HuH-7 (cell line): ENCODE measurements around the gene SF3B6.
"Not testable (repeated sequence)": the region's sequence is repeated elsewhere in the genome, so short reads cannot be mapped to it uniquely, and the experiment has no call there.

Experiments
- DNase-seq: peaks from one replicate; pipeline ENCODE4 v3.0.0; 2011; ENCODE audit warnings: low spot score

Gene SF3B6

GRCh38 chr2:24075915-24076848 lies at the start of gene SF3B6:
SF3B6 (minus strand) TSS chr2:24076326; CDS start chr2:24076229, 97 bp downstream.
- peak; percentile 80 for DNase-seq

GRCh38 chr2:24123922-24124580 lies 47.9 kb upstream of the SF3B6 start:
- no peak for DNase-seq

- DNase-seq: peak; percentile 75
These were observed 47.2 kb upstream of the SF3B6 start, which contains the start of the genes FAM228B and PFN4 for GRCh38 chr2:24123195-24123921. FAM228B (plus strand) TSS chr2:24123469; CDS start chr2:24124362, 893 bp downstream. PFN4 (minus strand) TSS chr2:24123334; CDS start chr2:24122535, 799 bp downstream.

- no peak for DNase-seq
These were observed 46.5 kb upstream of the SF3B6 start for GRCh38 chr2:24122366-24123194.

GRCh38 chr2:24121469-24121868 lies 45.3 kb upstream of the SF3B6 start:
- no peak for DNase-seq

GRCh38 chr2:24121066-24121465 lies 44.9 kb upstream of the SF3B6 start:
- DNase-seq: no peak

- DNase-seq: no peak
These were observed 41.8 kb upstream of the SF3B6 start for GRCh38 chr2:24117902-24118301.

- DNase-seq: no peak
These were observed 38.9 kb upstream of the SF3B6 start for GRCh38 chr2:24115057-24115456.

GRCh38 chr2:24111407-24111901 lies 35.3 kb upstream of the SF3B6 start:
- DNase-seq: no peak

- no peak for DNase-seq
These were observed 34.7 kb upstream of the SF3B6 start for GRCh38 chr2:24110660-24111303.

- not testable (repeated sequence) for DNase-seq
These were observed 33.3 kb upstream of the SF3B6 start for GRCh38 chr2:24109431-24109830.

GRCh38 chr2:24107336-24107735 lies 31.2 kb upstream of the SF3B6 start:
- no peak for DNase-seq

- DNase-seq: no peak
These were observed 30.7 kb upstream of the SF3B6 start for GRCh38 chr2:24106786-24107185.

- no peak for DNase-seq
These were observed 29.7 kb upstream of the SF3B6 start for GRCh38 chr2:24105816-24106215.

- DNase-seq: no peak
These were observed 28.8 kb upstream of the SF3B6 start for GRCh38 chr2:24104906-24105305.

GRCh38 chr2:24104110-24104650 lies 28.1 kb upstream of the SF3B6 start:
- DNase-seq: no peak

GRCh38 chr2:24102677-24103076 lies 26.6 kb upstream of the SF3B6 start:
- DNase-seq: no peak

GRCh38 chr2:24101992-24102391 lies 25.9 kb upstream of the SF3B6 start:
- DNase-seq: no peak

GRCh38 chr2:24100732-24101131 lies 24.6 kb upstream of the SF3B6 start:
- DNase-seq: not testable (repeated sequence)

- not testable (repeated sequence) for DNase-seq
These were observed 19.1 kb upstream of the SF3B6 start for GRCh38 chr2:24095171-24095677.
